WTC11 (cell line): ENCODE data around the gene CTRL. TPM values are rescaled to one million over a fixed set of nuclear protein-coding genes. Genes with fewer than 3 reads are reported as not detected.
A peak's percentile ranks its signal among the peaks of the same experiment; 100 is the strongest.

ENCODE experiments used
- ATAC-seq: fragments of 200-7000 bp; cut with Tn5 transposase; 2 replicates; pipeline ENCODE4 v1.10.0; 2021; ENCODE audit warnings: mild to moderate bottlenecking, moderate library complexity
- CTCF ChIA-PET: fragments of 300-600 bp; sonication (Branson Sonifier 250); formaldehyde crosslinking; loops from one replicate; lab custom pipeline; 2021; ENCODE audit warnings: antibody characterized with exemption; lab: Charles Lee
- POLR2A ChIA-PET: fragments of 350-600 bp; sonication (Branson Sonifier 250); formaldehyde crosslinking; loops from one replicate; lab custom pipeline; 2021; ENCODE audit warnings: antibody characterized with exemption; lab: Charles Lee
- DNase-seq: peaks from one replicate; pipeline ENCODE4 v3.0.0; 2021; ENCODE audit warnings: low spot score
- H3K27ac Mint-ChIP-seq: 2 replicates; pipeline ENCODE4 v1.8.0; 2021; ENCODE audit warnings: mixed read lengths
- H3K27me3 Mint-ChIP-seq: 2 replicates; pipeline ENCODE4 v1.8.0; 2021; ENCODE audit warnings: low read depth, mild to moderate bottlenecking, moderate library complexity, mixed read lengths
- H3K36me3 Mint-ChIP-seq: 2 replicates; pipeline ENCODE4 v1.8.0; 2021; ENCODE audit warnings: mixed read lengths
- H3K4me1 Mint-ChIP-seq: 2 replicates; pipeline ENCODE4 v1.8.0; 2022; ENCODE audit warnings: mixed read lengths
- H3K4me3 Mint-ChIP-seq: 2 replicates; pipeline ENCODE4 v1.8.0; 2021; ENCODE audit warnings: mild to moderate bottlenecking, moderate library complexity, mixed read lengths
- H3K9me3 Mint-ChIP-seq: 2 replicates; pipeline ENCODE4 v1.8.0; 2021; ENCODE audit warnings: mixed read lengths
- ATF1 ChIP-seq: sonication (generic); formaldehyde crosslinking; IDR thresholded peaks from 2 replicates; pipeline ENCODE4 v1.8.1; 2023; ENCODE audit warnings: mild to moderate bottlenecking, moderate library complexity, missing genetic modification reagents
- CREB1 ChIP-seq: sonication (generic); formaldehyde crosslinking; IDR thresholded peaks from 2 replicates; pipeline ENCODE4 v1.8.0; 2023; ENCODE audit warnings: mild to moderate bottlenecking, missing genetic modification reagents
- FOXK1 ChIP-seq: sonication (generic); formaldehyde crosslinking; IDR thresholded peaks from 2 replicates; pipeline ENCODE4 v1.8.0; 2022; ENCODE audit warnings: mild to moderate bottlenecking, moderate library complexity, missing genetic modification reagents
- NFE2L1 ChIP-seq: sonication (generic); formaldehyde crosslinking; IDR thresholded peaks from 2 replicates; pipeline ENCODE4 v1.8.1; 2023; ENCODE audit warnings: missing genetic modification reagents
- OVOL2 ChIP-seq: fragments of 250-450 bp; sonication (Bioruptor Pico); IDR thresholded peaks from 2 replicates; pipeline ENCODE4 v1.9.0; 2021; ENCODE audit warnings: mild to moderate bottlenecking, borderline replicate concordance
- SP1 ChIP-seq: sonication (generic); formaldehyde crosslinking; conservative IDR thresholded peaks from 2 replicates; pipeline ENCODE4 v1.8.1; 2022; ENCODE audit warnings: missing genetic modification reagents
- TEAD4 ChIP-seq: sonication (generic); formaldehyde crosslinking; IDR thresholded peaks from 2 replicates; pipeline ENCODE4 v1.8.0; 2022; ENCODE audit warnings: mild to moderate bottlenecking, missing genetic modification reagents
- ZBTB21 ChIP-seq: sonication (generic); formaldehyde crosslinking; IDR thresholded peaks from 2 replicates; pipeline ENCODE4 v1.8.1; 2023; ENCODE audit warnings: mild to moderate bottlenecking, missing genetic modification reagents, borderline replicate concordance
- ZNF396 ChIP-seq: fragments of 250-450 bp; sonication (Bioruptor Pico); IDR thresholded peaks from 2 replicates; pipeline ENCODE4 v1.8.0; 2021; ENCODE audit warnings: mild to moderate bottlenecking, moderate library complexity, borderline replicate concordance
- ZNF416 ChIP-seq: fragments of 250-450 bp; sonication (Bioruptor Pico); IDR thresholded peaks from 2 replicates; pipeline ENCODE4 v1.9.0; 2021; ENCODE audit warnings: mild to moderate bottlenecking, inconsistent platforms
- ZNF671 ChIP-seq: fragments of 250-450 bp; sonication (Bioruptor Pico); IDR thresholded peaks from 2 replicates; pipeline ENCODE4 v1.8.0; 2021; ENCODE audit warnings: mild to moderate bottlenecking
- total RNA-seq: library from RNA; stranded (reverse); gene quantifications from 3 replicates; pipeline ENCODE4 v1.2.3, GENCODE V29; 2021
- TF ChIP-seq, protein P1 (sequence below): sonication (generic); formaldehyde crosslinking; IDR thresholded peaks from 2 replicates; pipeline ENCODE4 v1.8.1; 2022; ENCODE audit warnings: low read depth, missing genetic modification reagents, borderline replicate concordance
- TF ChIP-seq, protein P2 (sequence below): sonication (generic); formaldehyde crosslinking; IDR thresholded peaks from 2 replicates; pipeline ENCODE4 v1.8.1; 2022; ENCODE audit warnings: mild to moderate bottlenecking, missing genetic modification reagents, moderate library complexity, borderline replicate concordance
- TF ChIP-seq, protein P3 (sequence below): sonication (generic); formaldehyde crosslinking; IDR thresholded peaks from 2 replicates; pipeline ENCODE4 v1.8.1; 2023; ENCODE audit warnings: mild to moderate bottlenecking, moderate library complexity, missing genetic modification reagents
- TF ChIP-seq, protein P4 (sequence below): sonication (generic); formaldehyde crosslinking; IDR thresholded peaks from 2 replicates; pipeline ENCODE4 v1.8.0; 2023; ENCODE audit warnings: mild to moderate bottlenecking, missing genetic modification reagents
- TF ChIP-seq, protein P5 (sequence below): sonication (generic); formaldehyde crosslinking; IDR thresholded peaks from 2 replicates; pipeline ENCODE4 v1.8.0; 2022; ENCODE audit warnings: mild to moderate bottlenecking, missing genetic modification reagents

The CTRL gene
- total RNA-seq, 1 experiment from 2014 or later: 2.8 TPM

DNA sequence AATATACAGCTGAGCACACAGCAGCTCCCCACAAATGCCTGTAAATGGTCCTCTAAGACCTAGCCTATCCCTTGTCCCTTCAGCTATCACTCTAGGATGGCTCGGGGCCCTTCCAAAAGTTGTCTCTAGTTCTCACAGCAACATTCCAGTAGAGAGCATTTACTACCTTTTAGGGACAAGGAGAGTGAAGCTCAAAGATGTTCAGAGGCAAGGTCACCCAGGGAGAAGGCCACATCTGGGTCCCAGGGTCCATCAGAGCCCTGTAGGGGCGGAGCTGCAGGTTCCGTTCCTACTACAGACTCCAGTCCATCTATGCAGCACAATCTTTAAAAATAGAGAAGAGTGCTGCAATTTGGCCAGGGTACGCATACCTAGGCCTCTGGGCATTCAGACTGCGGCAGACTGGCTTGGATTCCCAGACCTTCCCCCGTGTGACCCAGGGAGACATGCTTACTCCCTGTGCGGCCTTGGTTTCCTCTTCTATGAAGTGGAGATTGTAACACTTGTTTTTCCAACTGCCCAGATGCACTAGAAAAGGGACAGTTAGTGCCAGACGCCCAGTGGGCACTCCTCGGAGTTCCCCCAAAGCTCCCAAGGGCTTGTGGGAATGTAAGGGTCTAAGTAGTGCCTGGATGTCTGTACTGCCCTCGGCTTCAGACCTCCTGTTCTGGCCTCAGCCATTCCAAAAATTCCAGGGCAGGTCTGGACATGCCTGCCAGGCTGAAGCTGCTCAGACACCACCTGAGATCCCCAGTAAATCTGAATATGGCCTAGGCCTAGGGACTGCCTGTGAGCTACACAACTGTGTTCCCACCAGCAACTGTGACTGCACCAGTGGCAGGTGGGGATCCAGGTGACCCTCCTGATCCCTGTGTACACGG is 34.2 kb upstream of the CTRL start:
- peaks cover 44% of the 10 kb centered on the region for H3K4me1 Mint-ChIP-seq
- peak overlapping the region; percentile 97 for H3K4me3 Mint-ChIP-seq
- ChIA-PET POLR2A (interaction anchor here (0.6 to 1.2 kb wide), 3 partner anchors 31 to 75 kb away, joined by 3 to 7 read pairs (median 5); partner anchors contain the start of genes DDX28 and DUS2), CTCF (interaction anchor here (0.8 to 3.2 kb wide), 13 partner anchors 15 to 445 kb away, joined by 3 to 25 read pairs (median 4); partner anchors contain the start of genes LCAT, NFATC3 and NRN1L)
- peaks cover 26% of the 10 kb centered on the region for H3K36me3 Mint-ChIP-seq
- ATAC-seq (no peak), DNase-seq (no peak)
- H3K27ac Mint-ChIP-seq: peak overlapping the region; percentile 91
- peaks cover 5% of the 10 kb centered on the region; the same call in 1 of the 2 replicates for H3K27me3 Mint-ChIP-seq
- no peaks in the 10 kb centered on the region for H3K9me3 Mint-ChIP-seq
- TF ChIP-seq NFE2L1 (CRISPR knock-in tag) (no peak), ATF1 (CRISPR knock-in tag) (no peak), OVOL2 (CRISPR knock-in tag) (no peak), CREB1 (no peak), ZNF671 (CRISPR knock-in tag) (no peak), TEAD4 (no peak), FOXK1 (CRISPR knock-in tag) (no peak), SP1 (CRISPR knock-in tag) (no peak), ZNF416 (CRISPR knock-in tag) (no peak)
- TF ChIP-seq, protein P1, sequence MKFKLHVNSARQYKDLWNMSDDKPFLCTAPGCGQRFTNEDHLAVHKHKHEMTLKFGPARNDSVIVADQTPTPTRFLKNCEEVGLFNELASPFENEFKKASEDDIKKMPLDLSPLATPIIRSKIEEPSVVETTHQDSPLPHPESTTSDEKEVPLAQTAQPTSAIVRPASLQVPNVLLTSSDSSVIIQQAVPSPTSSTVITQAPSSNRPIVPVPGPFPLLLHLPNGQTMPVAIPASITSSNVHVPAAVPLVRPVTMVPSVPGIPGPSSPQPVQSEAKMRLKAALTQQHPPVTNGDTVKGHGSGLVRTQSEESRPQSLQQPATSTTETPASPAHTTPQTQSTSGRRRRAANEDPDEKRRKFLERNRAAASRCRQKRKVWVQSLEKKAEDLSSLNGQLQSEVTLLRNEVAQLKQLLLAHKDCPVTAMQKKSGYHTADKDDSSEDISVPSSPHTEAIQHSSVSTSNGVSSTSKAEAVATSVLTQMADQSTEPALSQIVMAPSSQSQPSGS (CRISPR knock-in tag): no peak
- TF ChIP-seq, protein P2, sequence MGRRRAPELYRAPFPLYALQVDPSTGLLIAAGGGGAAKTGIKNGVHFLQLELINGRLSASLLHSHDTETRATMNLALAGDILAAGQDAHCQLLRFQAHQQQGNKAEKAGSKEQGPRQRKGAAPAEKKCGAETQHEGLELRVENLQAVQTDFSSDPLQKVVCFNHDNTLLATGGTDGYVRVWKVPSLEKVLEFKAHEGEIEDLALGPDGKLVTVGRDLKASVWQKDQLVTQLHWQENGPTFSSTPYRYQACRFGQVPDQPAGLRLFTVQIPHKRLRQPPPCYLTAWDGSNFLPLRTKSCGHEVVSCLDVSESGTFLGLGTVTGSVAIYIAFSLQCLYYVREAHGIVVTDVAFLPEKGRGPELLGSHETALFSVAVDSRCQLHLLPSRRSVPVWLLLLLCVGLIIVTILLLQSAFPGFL (CRISPR knock-in tag): no peak
- TF ChIP-seq, protein P3, sequence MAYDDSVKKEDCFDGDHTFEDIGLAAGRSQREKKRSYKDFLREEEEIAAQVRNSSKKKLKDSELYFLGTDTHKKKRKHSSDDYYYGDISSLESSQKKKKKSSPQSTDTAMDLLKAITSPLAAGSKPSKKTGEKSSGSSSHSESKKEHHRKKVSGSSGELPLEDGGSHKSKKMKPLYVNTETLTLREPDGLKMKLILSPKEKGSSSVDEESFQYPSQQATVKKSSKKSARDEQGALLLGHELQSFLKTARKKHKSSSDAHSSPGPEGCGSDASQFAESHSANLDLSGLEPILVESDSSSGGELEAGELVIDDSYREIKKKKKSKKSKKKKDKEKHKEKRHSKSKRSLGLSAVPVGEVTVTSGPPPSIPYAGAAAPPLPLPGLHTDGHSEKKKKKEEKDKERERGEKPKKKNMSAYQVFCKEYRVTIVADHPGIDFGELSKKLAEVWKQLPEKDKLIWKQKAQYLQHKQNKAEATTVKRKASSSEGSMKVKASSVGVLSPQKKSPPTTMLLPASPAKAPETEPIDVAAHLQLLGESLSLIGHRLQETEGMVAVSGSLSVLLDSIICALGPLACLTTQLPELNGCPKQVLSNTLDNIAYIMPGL: no peak
- TF ChIP-seq, protein P4, sequence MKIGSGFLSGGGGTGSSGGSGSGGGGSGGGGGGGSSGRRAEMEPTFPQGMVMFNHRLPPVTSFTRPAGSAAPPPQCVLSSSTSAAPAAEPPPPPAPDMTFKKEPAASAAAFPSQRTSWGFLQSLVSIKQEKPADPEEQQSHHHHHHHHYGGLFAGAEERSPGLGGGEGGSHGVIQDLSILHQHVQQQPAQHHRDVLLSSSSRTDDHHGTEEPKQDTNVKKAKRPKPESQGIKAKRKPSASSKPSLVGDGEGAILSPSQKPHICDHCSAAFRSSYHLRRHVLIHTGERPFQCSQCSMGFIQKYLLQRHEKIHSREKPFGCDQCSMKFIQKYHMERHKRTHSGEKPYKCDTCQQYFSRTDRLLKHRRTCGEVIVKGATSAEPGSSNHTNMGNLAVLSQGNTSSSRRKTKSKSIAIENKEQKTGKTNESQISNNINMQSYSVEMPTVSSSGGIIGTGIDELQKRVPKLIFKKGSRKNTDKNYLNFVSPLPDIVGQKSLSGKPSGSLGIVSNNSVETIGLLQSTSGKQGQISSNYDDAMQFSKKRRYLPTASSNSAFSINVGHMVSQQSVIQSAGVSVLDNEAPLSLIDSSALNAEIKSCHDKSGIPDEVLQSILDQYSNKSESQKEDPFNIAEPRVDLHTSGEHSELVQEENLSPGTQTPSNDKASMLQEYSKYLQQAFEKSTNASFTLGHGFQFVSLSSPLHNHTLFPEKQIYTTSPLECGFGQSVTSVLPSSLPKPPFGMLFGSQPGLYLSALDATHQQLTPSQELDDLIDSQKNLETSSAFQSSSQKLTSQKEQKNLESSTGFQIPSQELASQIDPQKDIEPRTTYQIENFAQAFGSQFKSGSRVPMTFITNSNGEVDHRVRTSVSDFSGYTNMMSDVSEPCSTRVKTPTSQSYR (CRISPR knock-in tag): no peak
- TF ChIP-seq, protein P5, sequence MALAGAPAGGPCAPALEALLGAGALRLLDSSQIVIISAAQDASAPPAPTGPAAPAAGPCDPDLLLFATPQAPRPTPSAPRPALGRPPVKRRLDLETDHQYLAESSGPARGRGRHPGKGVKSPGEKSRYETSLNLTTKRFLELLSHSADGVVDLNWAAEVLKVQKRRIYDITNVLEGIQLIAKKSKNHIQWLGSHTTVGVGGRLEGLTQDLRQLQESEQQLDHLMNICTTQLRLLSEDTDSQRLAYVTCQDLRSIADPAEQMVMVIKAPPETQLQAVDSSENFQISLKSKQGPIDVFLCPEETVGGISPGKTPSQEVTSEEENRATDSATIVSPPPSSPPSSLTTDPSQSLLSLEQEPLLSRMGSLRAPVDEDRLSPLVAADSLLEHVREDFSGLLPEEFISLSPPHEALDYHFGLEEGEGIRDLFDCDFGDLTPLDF (CRISPR knock-in tag): no peak
- TF ChIP-seq, all 79 proteins: peak for 0

DNA sequence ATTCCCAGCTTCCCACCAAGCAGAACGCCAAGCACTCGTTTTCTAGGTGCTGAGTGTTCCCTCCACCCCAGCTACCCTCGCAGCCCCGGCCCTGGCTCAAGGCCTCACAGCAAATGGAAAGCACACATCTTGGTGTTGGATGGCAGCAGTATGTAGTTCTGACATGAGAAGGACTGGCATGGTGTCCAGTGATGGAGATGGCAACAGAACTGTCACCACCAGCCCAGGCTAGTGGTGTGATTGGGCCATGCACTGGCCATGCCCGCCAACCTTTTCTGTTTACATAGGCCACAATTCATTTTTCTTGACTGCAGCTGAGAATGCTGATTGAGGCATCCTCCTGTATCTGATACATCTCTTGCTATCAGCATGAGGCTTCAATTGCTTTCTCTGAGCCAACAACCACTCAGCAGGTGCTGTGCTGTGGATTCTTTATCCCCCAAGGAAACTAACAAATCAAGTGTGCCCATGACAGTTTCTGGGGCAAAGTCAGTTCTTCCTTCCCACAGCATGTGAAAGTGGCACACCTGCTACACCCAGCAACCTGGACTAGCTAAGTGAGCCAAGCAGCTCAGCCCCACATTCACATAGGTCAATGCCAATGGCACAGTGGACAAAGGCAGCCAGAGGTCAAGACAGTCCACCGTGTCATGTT is 32.9 kb upstream of the CTRL start:
- Mint-ChIP-seq H3K9me3 (no peaks in the 10 kb centered on the region), H3K27ac (peak overlapping the region; percentile 81)

More for the DNA sequence above, 32.9 kb upstream of the CTRL start:
- DNase-seq: no peak
- no peak for ATAC-seq
- peaks cover 2% of the 10 kb centered on the region; the same call in 1 of the 2 replicates for H3K27me3 Mint-ChIP-seq
- no peak overlapping the region for H3K4me3 Mint-ChIP-seq
- CTCF ChIA-PET: interaction anchor here (0.5 to 3.2 kb wide), 6 partner anchors 17 to 292 kb away, joined by 3 to 25 read pairs (median 6); partner anchors contain the start of gene LCAT
- peaks cover 36% of the 10 kb centered on the region for H3K36me3 Mint-ChIP-seq
- POLR2A ChIA-PET: no interaction called here
- TF ChIP-seq ZNF396: no peak
- no peak for TF ChIP-seq ZNF671 (CRISPR knock-in tag)
- no peak for TF ChIP-seq ZBTB21 (CRISPR knock-in tag)
- TF ChIP-seq, all 79 proteins: peak for 0
- H3K4me1 Mint-ChIP-seq: peaks cover 41% of the 10 kb centered on the region
